Muscle layer of duodenum (tissue), 2 donors: ENCODE results near the gene LSAMP.

Experiments
- H3K27ac ChIP-seq: one replicate; pipeline ENCODE4 v1.7.0; 2013; ENCODE audit warnings: mild to moderate bottlenecking, low read length
- H3K27me3 ChIP-seq: one replicate; pipeline ENCODE4 v1.7.0; 2013; ENCODE audit warnings: low read depth, mild to moderate bottlenecking, control low read depth, low read length
- H3K36me3 ChIP-seq, 2 donors: one replicate each; pipeline ENCODE4 v1.7.0; 2013; ENCODE audit warnings: low read length in 2 of 2, control low read depth in 1 of 2, mild to moderate bottlenecking in 1 of 2; ENCODE audit not compliant: insufficient read depth in 2 of 2, control insufficient read depth in 1 of 2
- H3K4me1 ChIP-seq, 2 donors: one replicate each; pipeline ENCODE4 v1.7.0; 2013; ENCODE audit warnings: low read length in 2 of 2, mild to moderate bottlenecking in 2 of 2, control low read depth in 1 of 2, moderate library complexity in 1 of 2; ENCODE audit not compliant: insufficient read depth in 2 of 2, control insufficient read depth in 1 of 2
- H3K4me3 ChIP-seq, 2 donors: one replicate each; pipeline ENCODE4 v1.7.0; 2013; ENCODE audit warnings: low read length in 2 of 2, low read depth in 1 of 2, mild to moderate bottlenecking in 1 of 2
- H3K9me3 ChIP-seq, 2 donors: one replicate each; pipeline ENCODE4 v1.7.0; 2013; ENCODE audit warnings: low read length in 2 of 2, control low read depth in 1 of 2, mild to moderate bottlenecking in 1 of 2; ENCODE audit not compliant: control insufficient read depth in 1 of 2
- donor health status: healthy.

LSAMP gene

GRCh38 chr3:116160594-116160993 is 284.7 kb downstream of the LSAMP start:
- Histone ChIP-seq H3K27ac (no peak overlapping the region), H3K9me3 (no peaks in the 10 kb centered on the region), H3K4me3 (no peak overlapping the region), H3K4me1 (no peaks in the 10 kb centered on the region), H3K27me3 (no peaks in the 10 kb centered on the region), H3K36me3 (no peaks in the 10 kb centered on the region)

GRCh38 chr3:116155841-116156240 is 289.4 kb downstream of the LSAMP start:
- H3K4me1 ChIP-seq = peaks cover 0 to 4% of the 10 kb centered on the region in 2 donors

GRCh38 chr3:116154389-116154788 is 290.9 kb downstream of the LSAMP start:
- Histone ChIP-seq H3K36me3 (no peaks in the 10 kb centered on the region), H3K4me3 (no peak overlapping the region), H3K9me3 (no peaks in the 10 kb centered on the region), H3K4me1 (peaks cover 0 to 4% of the 10 kb centered on the region in 2 donors), H3K27me3 (no peaks in the 10 kb centered on the region), H3K27ac (no peak overlapping the region)

More at GRCh38 chr3:116155841-116156240, 289.4 kb downstream of the LSAMP start:
- H3K27me3 ChIP-seq = no peaks in the 10 kb centered on the region
- H3K4me3 ChIP-seq = no peak overlapping the region
- H3K9me3 ChIP-seq = no peaks in the 10 kb centered on the region
- H3K27ac ChIP-seq = no peak overlapping the region
- no peaks in the 10 kb centered on the region for H3K36me3 ChIP-seq

- no peaks in the 10 kb centered on the region for H3K27me3 ChIP-seq
- peak overlapping the region; percentile 9 to 50 for H3K4me3 ChIP-seq
- no peaks in the 10 kb centered on the region for H3K36me3 ChIP-seq
- no peak overlapping the region for H3K27ac ChIP-seq
- H3K4me1 ChIP-seq = peaks cover 0 to 4% of the 10 kb centered on the region in 2 donors
- no peaks in the 10 kb centered on the region for H3K9me3 ChIP-seq
These were observed 292.1 kb downstream of the LSAMP start for GRCh38 chr3:116153174-116153573.

- Histone ChIP-seq H3K27ac (no peak overlapping the region), H3K4me1 (peaks cover 0 to 4% of the 10 kb centered on the region in 2 donors), H3K9me3 (peaks cover 4 to 8% of the 10 kb centered on the region in 2 donors), H3K36me3 (no peaks in the 10 kb centered on the region), H3K4me3 (no peak overlapping the region), H3K27me3 (no peaks in the 10 kb centered on the region)
These were observed 294.6 kb downstream of the LSAMP start for GRCh38 chr3:116150655-116151167.

- H3K27me3 ChIP-seq = no peaks in the 10 kb centered on the region
- H3K4me1 ChIP-seq = peaks cover 0 to 4% of the 10 kb centered on the region in 2 donors
- no peaks in the 10 kb centered on the region for H3K36me3 ChIP-seq
- no peak overlapping the region for H3K27ac ChIP-seq
- peaks cover 4 to 10% of the 10 kb centered on the region in 2 donors for H3K9me3 ChIP-seq
- H3K4me3 ChIP-seq = no peak overlapping the region
These were observed 296.1 kb downstream of the LSAMP start for GRCh38 chr3:116148881-116149851.

- no peaks in the 10 kb centered on the region for H3K4me1 ChIP-seq
- H3K4me3 ChIP-seq = no peak overlapping the region
- H3K27ac ChIP-seq = no peak overlapping the region
- H3K27me3 ChIP-seq = no peaks in the 10 kb centered on the region
- peaks cover 4 to 10% of the 10 kb centered on the region in 2 donors for H3K9me3 ChIP-seq
- H3K36me3 ChIP-seq = no peaks in the 10 kb centered on the region
These were observed 299.7 kb downstream of the LSAMP start for GRCh38 chr3:116145613-116146012.

- no peaks in the 10 kb centered on the region for H3K27me3 ChIP-seq
- H3K9me3 ChIP-seq = peaks cover 4 to 10% of the 10 kb centered on the region in 2 donors
- no peak overlapping the region for H3K4me3 ChIP-seq
- H3K36me3 ChIP-seq = no peaks in the 10 kb centered on the region
- H3K27ac ChIP-seq = no peak overlapping the region
- no peaks in the 10 kb centered on the region for H3K4me1 ChIP-seq
These were observed 303.6 kb downstream of the LSAMP start for GRCh38 chr3:116141724-116142123.

- Histone ChIP-seq H3K27ac (no peak overlapping the region), H3K9me3 (peaks cover 0 to under 1% of the 10 kb centered on the region in 2 donors), H3K36me3 (no peaks in the 10 kb centered on the region), H3K4me1 (peaks cover 0 to 15% of the 10 kb centered on the region in 2 donors), H3K27me3 (no peaks in the 10 kb centered on the region), H3K4me3 (no peak overlapping the region)
These were observed 305.1 kb downstream of the LSAMP start for GRCh38 chr3:116140100-116140689.

- H3K4me1 ChIP-seq = peaks cover 0 to 16% of the 10 kb centered on the region in 2 donors
- H3K27ac ChIP-seq = no peak overlapping the region
- H3K36me3 ChIP-seq = no peaks in the 10 kb centered on the region
- H3K27me3 ChIP-seq = no peaks in the 10 kb centered on the region
- H3K4me3 ChIP-seq = no peak overlapping the region
- no peaks in the 10 kb centered on the region for H3K9me3 ChIP-seq
These were observed 305.6 kb downstream of the LSAMP start for GRCh38 chr3:116139641-116140040.

- Histone ChIP-seq H3K4me3 (no peak overlapping the region), H3K27me3 (no peaks in the 10 kb centered on the region), H3K4me1 (peaks cover 0 to 16% of the 10 kb centered on the region in 2 donors), H3K9me3 (no peaks in the 10 kb centered on the region), H3K27ac (no peak overlapping the region), H3K36me3 (no peaks in the 10 kb centered on the region)
These were observed 309.7 kb downstream of the LSAMP start for GRCh38 chr3:116135457-116136085.
